SK-N-SH treated with all-trans-retinoic acid at 6 μM for 48 hours (cell line): ENCODE results near the gene FREM2.

ENCODE experiments used
- BACH2 ChIP-seq: fragments of 250-450 bp; sonication (Bioruptor Pico); IDR thresholded peaks from 2 replicates; pipeline ENCODE4 v1.9.0; 2021; ENCODE audit warnings: mild to moderate bottlenecking, borderline replicate concordance
- ESRRG ChIP-seq: fragments of 250-450 bp; sonication (Bioruptor Pico); IDR thresholded peaks from 2 replicates; pipeline ENCODE4 v1.6.1; 2021; ENCODE audit warnings: mild to moderate bottlenecking
- OSR1 ChIP-seq: fragments of 250-450 bp; sonication (Bioruptor Pico); IDR thresholded peaks from 2 replicates; pipeline ENCODE4 v1.8.0; 2022; ENCODE audit warnings: moderate library complexity, mild to moderate bottlenecking, inconsistent platforms
- RARB ChIP-seq: fragments of 250-450 bp; sonication (Bioruptor Pico); IDR thresholded peaks from 2 replicates; pipeline ENCODE4 v1.8.0; 2021; ENCODE audit warnings: mild to moderate bottlenecking, moderate library complexity
- SNAI2 ChIP-seq: fragments of 250-450 bp; sonication (Bioruptor Pico); IDR thresholded peaks from 2 replicates; pipeline ENCODE4 v1.5.0; 2020; ENCODE audit warnings: mild to moderate bottlenecking, moderate library complexity
- TCF4 ChIP-seq: fragments of 250-450 bp; sonication (Bioruptor Pico); IDR thresholded peaks from 2 replicates; pipeline ENCODE4 v1.8.0; 2021; ENCODE audit warnings: mild to moderate bottlenecking, moderate library complexity, borderline replicate concordance
- ZC3H10 ChIP-seq: fragments of 250-450 bp; sonication (Bioruptor Pico); IDR thresholded peaks from 2 replicates; pipeline ENCODE4 v1.5.1; 2021; ENCODE audit warnings: mild to moderate bottlenecking, moderate library complexity
- ZFP3 ChIP-seq: fragments of 250-450 bp; sonication (Bioruptor Pico); IDR thresholded peaks from 2 replicates; pipeline ENCODE4 v1.5.0; 2020; ENCODE audit warnings: mild to moderate bottlenecking, moderate library complexity
- ZFP30 ChIP-seq: fragments of 450-650 bp; formaldehyde crosslinking; IDR thresholded peaks from 2 replicates; pipeline ENCODE4 v1.5.0; 2022; ENCODE audit warnings: mild to moderate bottlenecking, moderate library complexity
- ZNF565 ChIP-seq: fragments of 450-650 bp; formaldehyde crosslinking; conservative IDR thresholded peaks from 2 replicates; pipeline ENCODE4 v1.5.0; 2020; ENCODE audit warnings: low read depth, mild to moderate bottlenecking, moderate library complexity
- TF ChIP-seq, protein P1 (sequence below): fragments of 250-450 bp; sonication (Bioruptor Pico); IDR thresholded peaks from 2 replicates; pipeline ENCODE4 v1.8.0; 2020; ENCODE audit warnings: mild to moderate bottlenecking, moderate library complexity, borderline replicate concordance

DNA sequence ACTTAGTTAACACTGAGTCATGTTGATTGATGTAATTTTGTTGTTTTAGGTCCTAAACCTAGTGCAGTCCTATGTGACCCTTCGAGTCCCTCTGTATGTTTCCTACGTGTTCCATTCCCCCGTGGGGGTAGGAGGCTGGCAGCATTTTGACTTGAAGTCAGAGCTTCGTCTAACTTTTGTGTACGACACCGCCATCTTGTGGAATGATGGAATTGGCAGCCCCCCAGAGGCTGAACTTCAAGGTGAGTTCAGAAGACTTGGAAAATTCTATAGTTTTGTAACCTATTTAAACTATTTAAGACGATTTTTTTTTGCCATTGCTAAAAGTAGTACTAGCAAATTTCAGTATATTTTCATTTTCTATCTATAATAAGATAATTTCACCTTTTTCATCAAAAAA lies 185.8 kb downstream of the FREM2 start:
- TF ChIP-seq RARB (CRISPR knock-in tag) = no peak
- TF ChIP-seq BACH2 (CRISPR knock-in tag) = no peak
- TF ChIP-seq ZFP3 (CRISPR knock-in tag) = no peak
- no peak for TF ChIP-seq ESRRG (CRISPR knock-in tag)
- TF ChIP-seq, protein P1, sequence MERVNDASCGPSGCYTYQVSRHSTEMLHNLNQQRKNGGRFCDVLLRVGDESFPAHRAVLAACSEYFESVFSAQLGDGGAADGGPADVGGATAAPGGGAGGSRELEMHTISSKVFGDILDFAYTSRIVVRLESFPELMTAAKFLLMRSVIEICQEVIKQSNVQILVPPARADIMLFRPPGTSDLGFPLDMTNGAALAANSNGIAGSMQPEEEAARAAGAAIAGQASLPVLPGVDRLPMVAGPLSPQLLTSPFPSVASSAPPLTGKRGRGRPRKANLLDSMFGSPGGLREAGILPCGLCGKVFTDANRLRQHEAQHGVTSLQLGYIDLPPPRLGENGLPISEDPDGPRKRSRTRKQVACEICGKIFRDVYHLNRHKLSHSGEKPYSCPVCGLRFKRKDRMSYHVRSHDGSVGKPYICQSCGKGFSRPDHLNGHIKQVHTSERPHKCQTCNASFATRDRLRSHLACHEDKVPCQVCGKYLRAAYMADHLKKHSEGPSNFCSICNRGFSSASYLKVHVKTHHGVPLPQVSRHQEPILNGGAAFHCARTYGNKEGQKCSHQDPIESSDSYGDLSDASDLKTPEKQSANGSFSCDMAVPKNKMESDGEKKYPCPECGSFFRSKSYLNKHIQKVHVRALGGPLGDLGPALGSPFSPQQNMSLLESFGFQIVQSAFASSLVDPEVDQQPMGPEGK (CRISPR knock-in tag) = no peak
- TF ChIP-seq ZNF565 (CRISPR knock-in tag) = no peak
- no peak for TF ChIP-seq SNAI2
- TF ChIP-seq ZC3H10 (CRISPR knock-in tag) = no peak
- no peak for TF ChIP-seq ZFP30 (CRISPR knock-in tag)
- no peak for TF ChIP-seq OSR1 (CRISPR knock-in tag)
- no peak for TF ChIP-seq TCF4 (CRISPR knock-in tag)
